HCT116 (cell line): ENCODE measurements around the gene KCTD18. TPM values are rescaled to one million over a fixed set of nuclear protein-coding genes. Genes with fewer than 3 reads are reported as not detected.
A peak's percentile ranks its signal among the peaks of the same experiment; 100 is the strongest.

ENCODE experiments used
- CBX3 ChIP-seq: IDR thresholded peaks from 2 replicates; pipeline ENCODE4 v1.6.1; 2012; ENCODE audit warnings: low read depth
- CEBPB ChIP-seq: IDR thresholded peaks from 2 replicates; pipeline ENCODE4 v1.6.1; 2012; ENCODE audit warnings: low read depth
- EGR1 ChIP-seq: IDR thresholded peaks from 2 replicates; pipeline ENCODE4 v1.6.1; 2012; ENCODE audit warnings: low read depth
- EZH2 ChIP-seq: fragments of 200-600 bp; sonication (generic); IDR thresholded peaks from 2 replicates; pipeline ENCODE4 v1.6.1; 2017; ENCODE audit warnings: antibody characterized with exemption, mixed run types
- FOSL1 ChIP-seq: IDR thresholded peaks from 2 replicates; pipeline ENCODE4 v1.6.1; 2012; ENCODE audit warnings: low read depth
- JUND ChIP-seq: IDR thresholded peaks from 2 replicates; pipeline ENCODE4 v1.6.1; 2012
- POLR2A ChIP-seq: IDR thresholded peaks from 2 replicates; pipeline ENCODE4 v1.7.0; 2011; ENCODE audit warnings: borderline replicate concordance; ENCODE audit not compliant: insufficient read depth, insufficient read length; ENCODE audit errors: extremely low read depth
- POLR2AphosphoS5 ChIP-seq: IDR thresholded peaks from 2 replicates; pipeline ENCODE4 v1.6.1; 2011; ENCODE audit warnings: mild to moderate bottlenecking, low read depth, low read length, moderate library complexity
- SIN3A ChIP-seq: IDR thresholded peaks from 2 replicates; pipeline ENCODE4 v1.6.1; 2012; ENCODE audit warnings: low read depth
- SRF ChIP-seq: IDR thresholded peaks from 2 replicates; pipeline ENCODE4 v1.6.1; 2012; ENCODE audit warnings: low read depth
- ZFX ChIP-seq: fragments of 450-650 bp; IDR thresholded peaks from 2 replicates; pipeline ENCODE4 v1.6.1; 2017
- total RNA-seq: library from RNA; stranded (reverse); gene quantifications from one replicate; pipeline ENCODE4 v1.2.1, GENCODE V29; 2021; ENCODE audit not compliant: unreplicated experiment
- TF ChIP-seq, protein P1 (sequence below), 3 experiments: fragments of 200-600 bp in 1 of 3; sonication (generic) in 1 of 3; IDR thresholded peaks in 2 of 3; conservative IDR thresholded peaks in 1 of 3; 2 replicates each; pipeline ENCODE4 v1.5.1; 2012 to 2017; ENCODE audit warnings: low read depth in 2 of 3, low read length in 2 of 3, antibody characterized with exemption in 1 of 3, borderline replicate concordance in 1 of 3, control low read depth in 1 of 3, mild to moderate bottlenecking in 1 of 3, mixed read lengths in 1 of 3, mixed run types in 1 of 3, moderate library complexity in 1 of 3; ENCODE audit not compliant: insufficient read depth in 1 of 3
- TF ChIP-seq, protein P2 (sequence below): IDR thresholded peaks from 2 replicates; pipeline ENCODE4 v1.6.1; 2012
- TF ChIP-seq, protein P3 (sequence below): IDR thresholded peaks from 2 replicates; pipeline ENCODE4 v1.6.1; 2011; ENCODE audit warnings: mild to moderate bottlenecking, low read length, moderate library complexity; ENCODE audit not compliant: insufficient replicate concordance; ENCODE audit errors: extremely low read depth

KCTD18 gene
- total RNA-seq, 1 experiment from 2014 or later = 12.8 TPM

- TF ChIP-seq, protein P1, sequence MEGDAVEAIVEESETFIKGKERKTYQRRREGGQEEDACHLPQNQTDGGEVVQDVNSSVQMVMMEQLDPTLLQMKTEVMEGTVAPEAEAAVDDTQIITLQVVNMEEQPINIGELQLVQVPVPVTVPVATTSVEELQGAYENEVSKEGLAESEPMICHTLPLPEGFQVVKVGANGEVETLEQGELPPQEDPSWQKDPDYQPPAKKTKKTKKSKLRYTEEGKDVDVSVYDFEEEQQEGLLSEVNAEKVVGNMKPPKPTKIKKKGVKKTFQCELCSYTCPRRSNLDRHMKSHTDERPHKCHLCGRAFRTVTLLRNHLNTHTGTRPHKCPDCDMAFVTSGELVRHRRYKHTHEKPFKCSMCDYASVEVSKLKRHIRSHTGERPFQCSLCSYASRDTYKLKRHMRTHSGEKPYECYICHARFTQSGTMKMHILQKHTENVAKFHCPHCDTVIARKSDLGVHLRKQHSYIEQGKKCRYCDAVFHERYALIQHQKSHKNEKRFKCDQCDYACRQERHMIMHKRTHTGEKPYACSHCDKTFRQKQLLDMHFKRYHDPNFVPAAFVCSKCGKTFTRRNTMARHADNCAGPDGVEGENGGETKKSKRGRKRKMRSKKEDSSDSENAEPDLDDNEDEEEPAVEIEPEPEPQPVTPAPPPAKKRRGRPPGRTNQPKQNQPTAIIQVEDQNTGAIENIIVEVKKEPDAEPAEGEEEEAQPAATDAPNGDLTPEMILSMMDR (IDR thresholded peaks at IDR 0.05 in 2 of 3, conservative IDR thresholded peaks at IDR 0.05 in 1 of 3; ENCODE audit: borderline replicate concordance in 1 of 3, insufficient read depth in 1 of 3, low read depth in 2 of 3, low read length in 2 of 3) = no peak
- peak; percentile 49; the same call in 1 of the 2 replicates for TF ChIP-seq SRF
- TF ChIP-seq EGR1 = no peak
- no peak for TF ChIP-seq EZH2
- TF ChIP-seq, protein P2, sequence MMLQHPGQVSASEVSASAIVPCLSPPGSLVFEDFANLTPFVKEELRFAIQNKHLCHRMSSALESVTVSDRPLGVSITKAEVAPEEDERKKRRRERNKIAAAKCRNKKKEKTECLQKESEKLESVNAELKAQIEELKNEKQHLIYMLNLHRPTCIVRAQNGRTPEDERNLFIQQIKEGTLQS = no peak
- no peak for TF ChIP-seq CEBPB
- no peak for TF ChIP-seq CBX3
- no peak for TF ChIP-seq ZFX
- peak; percentile 61; the same call in 1 of the 2 replicates for TF ChIP-seq JUND
- TF ChIP-seq SIN3A = no peak
- TF ChIP-seq, protein P3, sequence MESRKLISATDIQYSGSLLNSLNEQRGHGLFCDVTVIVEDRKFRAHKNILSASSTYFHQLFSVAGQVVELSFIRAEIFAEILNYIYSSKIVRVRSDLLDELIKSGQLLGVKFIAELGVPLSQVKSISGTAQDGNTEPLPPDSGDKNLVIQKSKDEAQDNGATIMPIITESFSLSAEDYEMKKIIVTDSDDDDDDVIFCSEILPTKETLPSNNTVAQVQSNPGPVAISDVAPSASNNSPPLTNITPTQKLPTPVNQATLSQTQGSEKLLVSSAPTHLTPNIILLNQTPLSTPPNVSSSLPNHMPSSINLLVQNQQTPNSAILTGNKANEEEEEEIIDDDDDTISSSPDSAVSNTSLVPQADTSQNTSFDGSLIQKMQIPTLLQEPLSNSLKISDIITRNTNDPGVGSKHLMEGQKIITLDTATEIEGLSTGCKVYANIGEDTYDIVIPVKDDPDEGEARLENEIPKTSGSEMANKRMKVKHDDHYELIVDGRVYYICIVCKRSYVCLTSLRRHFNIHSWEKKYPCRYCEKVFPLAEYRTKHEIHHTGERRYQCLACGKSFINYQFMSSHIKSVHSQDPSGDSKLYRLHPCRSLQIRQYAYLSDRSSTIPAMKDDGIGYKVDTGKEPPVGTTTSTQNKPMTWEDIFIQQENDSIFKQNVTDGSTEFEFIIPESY = no peak
- peak; percentile 36; the same call in 1 of the 2 replicates for TF ChIP-seq POLR2AphosphoS5
- no peak for TF ChIP-seq POLR2A
- TF ChIP-seq FOSL1 = peak; percentile 66
These were observed 54.7 kb downstream of the KCTD18 start (continued) for GRCh38 chr2:200454927-200455801.
